Activated CD4-positive, alpha-beta T cell treated with anti-CD3 and anti-CD28 coated beads, Interleukin-2, amount 50 U/mL, for 4 hours (primary cell): ENCODE measurements around the gene ANKH.

ENCODE experiments used
- DNase-seq, 2 experiments: peaks; one replicate each; pipeline ENCODE4 v3.0.0-alpha.2; 2020

The ANKH gene

DNA sequence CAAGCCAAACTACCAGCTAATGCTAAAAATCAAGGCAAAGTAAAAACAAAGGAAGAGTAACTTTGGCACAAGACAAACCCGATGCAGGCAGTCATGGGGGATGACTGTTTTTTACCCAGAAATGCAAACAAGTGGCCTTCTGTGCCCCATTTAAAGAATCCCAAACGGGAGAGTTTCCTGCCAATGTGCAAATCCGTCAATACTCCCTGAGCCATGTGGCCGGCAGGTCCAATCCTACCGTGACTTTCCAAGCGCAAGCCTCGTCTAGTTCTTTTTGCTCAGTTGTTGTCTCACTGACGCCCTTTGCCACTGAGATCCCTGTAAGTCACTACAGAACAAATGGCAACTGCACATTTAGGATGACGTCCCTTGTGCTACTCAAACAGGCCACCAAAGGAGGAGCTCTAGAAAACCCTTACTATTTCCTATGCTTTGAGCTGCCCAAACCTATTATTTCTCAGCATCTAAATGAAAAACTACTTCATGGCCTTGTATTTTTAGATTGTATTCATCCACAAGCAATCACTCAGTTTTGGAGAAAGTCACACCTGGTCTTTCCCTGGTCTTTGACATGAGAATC is 163.7 kb downstream of the ANKH start:
- DNase-seq = no peak

DNA sequence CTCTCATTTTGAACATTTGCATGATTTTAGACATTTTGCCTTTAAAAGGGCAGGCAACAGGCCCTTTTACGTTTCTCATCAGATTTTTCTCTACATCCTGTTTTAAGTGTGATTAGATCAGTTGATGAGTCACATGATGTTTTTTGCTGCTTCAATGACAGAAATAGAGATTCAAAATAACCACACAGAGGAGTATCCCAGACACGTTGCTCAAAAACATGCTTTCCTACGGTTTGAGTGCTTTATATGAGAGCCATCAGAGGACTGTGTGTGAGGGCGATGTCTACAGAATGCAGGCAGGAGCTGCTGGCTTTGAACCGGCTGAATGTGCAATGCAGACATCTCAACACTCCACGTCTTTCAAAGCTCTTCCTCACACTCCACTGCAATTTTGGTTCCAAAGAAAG is 165.0 kb downstream of the ANKH start:
- no peak for DNase-seq

DNA sequence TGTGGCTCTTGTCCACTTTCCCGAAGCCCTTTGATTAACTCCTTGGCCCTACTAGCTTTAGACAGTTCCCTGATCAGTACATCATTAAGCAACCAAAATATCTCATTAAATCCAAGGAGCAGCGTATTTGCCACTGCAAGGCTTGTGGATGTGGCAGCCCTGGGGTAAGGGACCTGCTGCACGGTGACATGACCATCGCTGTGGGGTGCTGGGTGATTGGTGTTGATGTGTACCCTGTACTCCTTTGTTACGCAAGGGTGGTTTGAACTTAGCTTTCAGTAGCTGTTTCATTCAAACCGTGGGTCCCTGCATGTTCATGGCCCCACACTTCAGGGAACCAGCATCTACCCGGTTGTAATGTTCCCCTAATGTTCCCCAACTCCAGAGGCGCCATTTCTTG is 166.0 kb downstream of the ANKH start:
- DNase-seq = no peak

DNA sequence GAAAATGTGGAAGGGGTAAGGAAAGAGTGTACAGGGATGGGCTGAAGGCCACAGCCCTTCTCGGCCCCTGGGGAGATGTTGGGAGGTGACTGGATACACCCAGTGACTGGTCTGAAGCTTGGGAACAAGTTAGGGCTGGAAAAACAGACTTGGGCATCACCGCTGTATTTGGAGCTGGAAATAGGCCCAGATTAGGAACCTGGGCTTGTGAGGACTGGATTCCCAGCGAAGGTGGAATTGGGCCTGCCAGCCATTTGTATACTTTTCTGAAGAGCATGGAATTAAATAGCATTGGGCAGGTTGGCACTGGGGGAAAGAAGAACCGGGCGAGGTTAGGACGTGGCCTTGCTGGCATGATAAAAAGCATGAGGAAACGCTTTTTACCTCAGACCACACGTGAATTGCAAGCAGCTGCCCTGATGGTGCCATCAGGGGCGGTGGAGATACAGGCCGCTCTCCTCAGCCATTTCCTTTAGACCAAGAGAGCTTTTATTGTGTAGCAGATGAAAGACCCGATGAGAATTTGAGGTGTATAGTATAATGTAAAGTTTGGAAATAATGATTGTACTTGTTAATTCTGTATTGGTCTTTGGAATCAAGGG is 169.2 kb downstream of the ANKH start:
- no peak for DNase-seq

DNA sequence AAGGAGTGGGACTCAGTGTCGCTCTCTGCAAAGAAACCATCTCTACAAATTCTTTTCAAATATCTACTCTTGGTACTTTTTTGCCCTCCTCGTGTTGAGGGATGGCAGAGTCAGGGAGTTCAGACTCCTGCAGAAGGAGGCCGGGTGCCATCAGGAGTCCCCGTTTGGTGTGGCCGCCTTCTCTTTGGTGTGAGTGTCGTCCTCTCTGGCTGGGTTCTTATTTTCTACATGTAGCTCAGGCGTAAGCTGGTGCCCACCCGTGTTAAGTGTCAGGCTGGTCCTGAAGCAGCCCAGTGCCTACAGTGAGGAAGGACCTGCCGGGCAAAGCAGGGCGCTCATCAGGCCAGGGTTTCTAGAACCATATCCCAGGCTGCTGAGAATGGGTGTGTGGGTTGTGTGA is 170.0 kb downstream of the ANKH start:
- DNase-seq = no peak

DNA sequence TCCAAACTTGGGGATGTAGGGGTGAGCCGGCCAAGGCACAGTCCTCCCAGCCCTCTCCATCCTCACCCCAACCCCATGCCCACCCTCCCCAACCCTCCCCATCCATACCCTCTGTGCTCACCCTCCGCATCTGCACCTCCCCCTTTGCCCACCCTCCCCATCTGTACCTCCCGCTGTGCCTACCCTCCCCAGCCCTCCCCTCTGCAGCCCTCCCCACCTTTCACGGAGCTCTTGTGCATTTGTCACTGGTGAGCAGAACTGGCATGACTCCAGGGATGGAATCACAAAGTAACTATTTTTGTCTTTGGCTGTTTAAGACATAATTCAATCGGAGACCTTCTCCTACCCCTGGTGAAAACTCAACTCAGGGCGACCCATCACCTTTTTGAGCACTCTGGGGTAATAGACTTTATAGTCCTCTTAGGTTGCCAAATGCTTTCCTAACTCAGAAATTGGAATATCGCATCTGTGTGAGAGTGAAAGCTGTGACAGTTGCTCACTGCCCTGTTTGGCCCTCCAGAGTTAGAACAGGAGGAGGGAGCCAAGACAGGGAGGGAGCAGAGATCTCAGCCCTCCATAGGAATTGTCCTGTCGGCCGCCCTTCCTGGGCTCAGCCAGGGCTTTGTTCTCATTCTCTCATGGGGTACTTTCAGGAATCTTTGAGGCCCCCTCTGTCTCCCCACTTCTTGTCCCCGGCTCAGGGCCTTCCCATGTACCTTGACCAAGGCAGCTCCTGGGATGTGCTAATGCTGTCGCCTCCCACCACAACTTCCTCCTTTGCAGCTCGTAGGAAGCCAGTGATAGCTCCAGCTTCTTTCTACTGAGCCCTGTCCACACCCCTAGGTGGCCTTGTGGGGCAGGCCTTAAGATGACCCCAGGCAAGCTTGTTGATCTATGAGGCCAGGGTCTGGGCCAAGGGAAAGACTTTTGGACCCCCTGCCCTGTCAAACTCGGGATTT is 170.8 kb downstream of the ANKH start:
- DNase-seq = no peak

DNA sequence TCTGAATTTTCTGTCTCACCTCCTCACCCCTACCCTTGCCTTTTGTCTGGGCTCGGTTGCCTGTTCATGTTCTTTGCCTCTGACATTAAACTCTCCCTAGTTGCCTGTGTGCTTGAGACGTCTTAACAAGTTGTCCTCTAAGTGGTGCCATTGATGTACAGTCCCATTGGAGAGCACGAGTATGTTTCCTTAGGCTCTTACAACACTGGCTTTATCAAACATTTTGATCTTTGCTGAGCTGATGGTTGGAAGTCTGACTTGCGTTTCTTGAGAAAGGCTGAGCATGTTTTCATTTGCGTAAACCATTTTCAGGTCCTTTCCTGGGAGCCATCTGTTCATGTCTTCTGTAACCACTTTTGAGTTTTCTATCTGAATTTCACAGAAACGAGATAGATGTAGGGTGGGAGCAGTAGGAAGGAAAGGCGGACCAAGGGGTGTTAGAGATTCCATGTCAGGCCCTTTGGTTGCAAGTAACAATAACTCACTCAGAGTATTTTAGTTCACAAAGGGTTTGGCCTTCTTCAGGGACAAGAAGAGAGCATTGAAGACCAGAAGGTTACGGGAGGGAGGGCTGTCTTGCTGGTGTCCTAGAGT is 171.7 kb downstream of the ANKH start:
- DNase-seq = no peak

DNA sequence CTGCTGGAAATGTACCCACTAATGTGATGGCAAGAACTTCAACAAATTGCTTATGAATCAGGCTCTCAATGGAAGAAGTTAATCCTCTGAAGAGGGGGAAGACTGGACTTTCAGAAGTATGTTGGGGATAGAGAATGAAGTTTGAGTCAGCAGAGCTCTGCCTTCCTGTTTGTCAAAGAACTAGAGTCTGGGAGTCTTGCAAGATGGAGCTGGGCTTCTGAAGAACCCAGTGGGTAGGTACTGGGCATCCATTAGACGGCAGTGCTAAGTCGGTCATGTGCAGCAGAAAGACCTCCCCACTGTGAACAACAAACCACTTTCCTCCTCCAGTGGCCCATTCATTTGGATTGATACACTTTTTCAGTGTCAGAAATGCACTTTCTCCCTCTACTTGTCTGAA is 172.4 kb downstream of the ANKH start:
- DNase-seq = no peak

DNA sequence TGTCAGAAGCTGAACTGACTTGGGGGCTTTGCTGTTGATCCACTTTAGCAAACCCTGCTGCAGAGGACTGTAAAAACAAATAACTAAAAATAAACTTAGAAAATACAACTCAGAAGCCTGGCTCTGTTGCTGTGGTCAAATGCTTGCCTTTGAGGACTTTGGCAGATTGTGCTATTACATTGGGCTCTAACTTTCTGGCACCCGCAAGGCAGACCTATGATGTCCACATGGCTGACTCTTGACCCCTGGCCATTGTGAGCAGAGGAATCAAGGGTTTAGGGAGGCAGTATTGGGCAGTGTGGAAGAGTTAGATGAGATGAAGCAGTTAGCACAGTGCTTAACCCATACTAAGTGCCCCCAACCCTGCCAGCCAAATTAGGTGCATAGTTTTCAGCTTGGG is 173.1 kb downstream of the ANKH start:
- no peak for DNase-seq

DNA sequence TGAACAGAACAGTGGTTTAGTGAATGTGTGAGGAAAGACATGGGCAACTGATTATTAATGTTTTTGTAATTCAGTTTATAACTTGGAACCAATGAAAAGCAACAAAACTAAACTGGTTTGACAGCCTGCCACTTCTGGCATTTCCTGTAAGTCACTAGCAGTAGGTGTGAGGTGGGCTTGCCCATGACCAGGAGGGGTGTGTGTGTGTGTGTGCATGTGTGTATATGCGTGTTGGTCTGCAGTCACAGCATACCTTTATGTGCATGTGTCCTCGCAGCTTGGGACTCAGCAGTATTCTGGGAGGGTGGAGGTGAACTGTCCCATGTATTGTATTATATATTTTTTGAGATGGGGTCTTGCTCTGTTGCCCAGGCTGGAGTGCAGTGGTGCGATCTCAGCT is 174.7 kb downstream of the ANKH start:
- DNase-seq = no peak

DNA sequence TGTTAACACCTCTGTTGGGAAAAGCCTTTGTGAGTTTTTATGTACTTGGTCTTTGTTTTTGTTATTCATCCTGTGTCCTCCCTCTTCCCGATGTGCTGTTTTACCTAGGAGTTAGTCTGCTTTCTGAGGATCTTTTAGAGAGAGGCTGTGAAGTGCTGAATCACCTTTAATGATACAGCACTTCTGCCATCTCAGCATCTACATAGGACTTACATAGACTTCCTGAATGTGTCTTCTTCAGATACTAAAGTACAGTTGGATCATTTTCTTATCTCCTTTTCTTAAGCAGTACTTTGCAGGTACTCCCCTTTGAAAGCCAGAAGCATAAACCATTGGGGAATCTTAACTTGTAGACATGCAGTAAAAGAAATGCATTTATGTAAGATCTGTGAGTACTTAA is 175.5 kb downstream of the ANKH start:
- DNase-seq = no peak

DNA sequence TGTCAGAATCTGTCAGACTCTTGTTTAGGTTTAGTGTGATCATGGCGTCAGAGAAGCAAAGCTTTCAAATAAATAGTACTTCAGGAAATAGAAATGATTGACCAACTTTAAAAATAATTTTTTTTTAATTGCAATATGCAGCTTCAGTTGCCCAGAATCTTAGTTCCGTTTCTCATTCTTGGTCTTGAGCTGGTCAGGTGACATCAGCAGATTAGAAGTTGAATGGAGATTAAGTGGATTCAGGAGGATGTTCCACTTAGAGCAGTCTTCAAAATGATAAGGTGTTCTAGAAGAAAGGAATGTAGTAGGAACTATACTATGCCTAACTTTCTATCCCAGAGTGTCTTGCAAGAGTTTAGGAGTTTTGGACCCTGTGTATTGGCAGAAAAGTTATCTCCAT is 176.4 kb downstream of the ANKH start:
- DNase-seq = no peak

DNA sequence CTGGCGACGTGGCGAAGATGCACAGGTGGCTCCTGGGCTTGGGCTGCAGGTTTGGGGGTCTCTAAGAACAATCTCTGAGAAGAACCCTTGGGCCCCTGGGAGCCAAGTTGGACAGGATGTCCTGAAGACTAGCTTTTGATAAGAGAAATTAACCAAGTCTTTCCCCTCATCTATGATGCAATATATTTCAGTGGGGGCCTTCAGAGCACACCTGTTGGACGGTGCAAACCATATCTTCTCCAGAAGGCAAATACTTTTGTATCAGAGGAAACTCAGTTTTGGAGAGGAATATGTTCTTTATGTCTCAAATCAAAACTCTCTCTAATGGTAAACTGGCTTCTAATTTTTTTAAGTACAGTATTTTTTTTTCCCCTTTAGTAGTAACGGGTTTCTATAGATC is 178.5 kb downstream of the ANKH start:
- no peak for DNase-seq

DNA sequence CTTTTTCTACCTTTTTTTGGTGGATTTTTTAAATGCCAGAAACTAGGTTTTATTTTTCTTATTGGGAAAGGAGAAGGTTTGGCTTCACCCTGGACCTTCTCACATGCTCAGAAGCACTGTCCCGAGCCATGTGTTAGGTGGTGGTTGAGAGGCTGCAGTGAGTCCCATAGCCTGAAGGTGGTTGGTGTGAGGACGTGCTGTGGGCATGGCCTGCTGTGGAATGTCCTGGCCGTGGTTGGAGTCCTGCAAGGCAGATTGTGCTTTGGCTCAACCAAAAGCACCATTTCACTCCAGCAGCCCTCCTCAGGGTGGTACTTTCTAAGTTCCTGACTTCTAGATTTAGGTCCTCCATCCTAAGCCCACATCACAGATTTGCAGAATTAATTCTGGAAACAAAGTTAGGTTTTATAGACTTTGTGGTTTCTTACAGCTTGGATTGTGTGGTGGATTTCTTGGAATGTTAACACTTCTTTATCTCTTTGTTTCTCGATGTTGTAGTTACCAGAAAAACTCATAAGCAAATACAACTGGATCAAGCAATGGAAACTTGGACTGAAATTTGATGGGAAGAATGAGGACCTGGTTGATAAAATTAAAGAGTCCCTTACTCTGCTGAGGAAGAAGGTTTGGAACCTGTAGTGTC is 184.4 kb downstream of the ANKH start:
- DNase-seq = no peak

DNA sequence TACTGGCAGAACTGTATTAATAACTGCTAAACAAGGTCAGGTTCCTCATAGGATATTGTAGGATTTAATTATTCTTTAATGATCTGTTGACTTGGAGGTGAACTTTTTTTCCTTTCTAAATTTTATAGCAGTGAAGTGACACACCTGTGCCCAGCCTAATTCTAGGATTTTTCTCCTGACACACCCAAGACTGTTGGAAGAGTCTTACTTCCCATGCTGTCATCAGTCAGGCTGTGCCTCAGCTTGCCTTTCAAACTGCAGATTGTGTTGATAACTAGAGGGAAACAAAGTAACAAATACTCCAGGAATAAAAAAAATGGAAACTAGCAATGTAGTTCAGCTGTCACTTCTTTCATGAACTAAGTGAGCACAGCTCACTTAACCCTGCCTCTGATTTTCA is 185.1 kb downstream of the ANKH start:
- DNase-seq = no peak

DNA sequence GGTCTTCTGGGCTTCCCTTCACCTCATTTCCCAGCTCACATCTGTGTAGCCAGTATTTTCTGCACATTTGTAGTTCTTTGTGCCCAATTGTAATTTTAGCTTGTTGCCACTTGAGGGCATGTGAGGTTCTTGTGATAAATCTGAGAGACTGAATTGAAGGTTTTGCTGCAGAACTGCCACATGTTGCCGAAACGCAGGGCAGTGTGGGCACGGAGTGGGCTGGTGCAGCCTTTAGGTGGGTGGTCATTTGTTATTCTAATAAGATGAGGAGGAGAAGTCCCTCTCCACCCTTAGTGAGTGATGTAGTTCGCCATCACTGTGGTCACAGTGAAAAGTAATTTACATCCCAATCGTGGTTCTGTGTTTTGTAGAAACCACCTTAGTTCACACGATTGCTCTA is 185.8 kb downstream of the ANKH start:
- DNase-seq = peak in 1 of 2 experiments; percentile 29

DNA sequence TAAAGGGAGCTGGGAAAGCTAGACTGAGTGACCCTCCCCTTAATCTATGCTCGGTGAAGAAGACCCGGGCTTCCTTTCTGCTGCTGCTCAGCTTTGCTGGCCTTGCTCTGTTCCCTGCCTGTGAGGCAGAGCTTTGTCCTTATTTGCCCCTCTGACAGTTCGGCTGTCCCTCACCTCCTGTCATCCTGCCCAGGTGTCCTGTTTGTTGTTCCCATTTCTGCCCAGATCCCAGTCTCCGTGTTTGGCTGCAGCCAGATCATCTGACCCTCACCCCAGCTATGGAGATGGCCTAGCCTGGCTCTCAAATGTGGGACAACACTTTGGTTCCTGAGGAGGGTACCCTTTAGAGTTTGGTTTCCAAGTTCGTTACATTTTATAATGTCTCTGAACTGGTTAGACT is 186.8 kb downstream of the ANKH start:
- no peak for DNase-seq

DNA sequence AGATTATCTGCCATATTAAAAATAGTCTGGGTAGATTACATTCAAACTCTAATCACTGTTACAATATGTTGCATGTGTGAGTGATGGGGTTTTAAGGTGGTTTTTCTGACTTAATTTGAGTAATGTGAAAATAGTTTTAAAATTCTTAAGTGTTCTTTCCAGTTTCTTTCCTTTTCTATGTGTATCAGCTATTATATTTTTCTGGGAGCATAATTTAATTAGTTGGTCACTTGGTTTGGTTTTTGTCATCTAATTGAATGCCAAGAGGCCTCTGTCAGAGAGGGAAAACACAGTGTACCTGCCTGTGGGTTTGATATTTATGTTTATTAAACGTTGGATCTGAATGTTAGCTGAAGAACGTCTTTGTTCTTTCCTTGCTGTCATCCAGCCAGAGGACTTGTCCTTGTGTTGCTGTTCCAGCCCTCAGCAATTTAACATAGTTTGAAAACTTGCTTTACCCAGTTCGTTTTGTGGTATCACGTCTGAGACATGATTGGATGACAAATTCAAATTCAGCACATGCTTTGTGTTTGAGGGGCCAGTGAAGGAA is 187.6 kb downstream of the ANKH start:
- no peak for DNase-seq

DNA sequence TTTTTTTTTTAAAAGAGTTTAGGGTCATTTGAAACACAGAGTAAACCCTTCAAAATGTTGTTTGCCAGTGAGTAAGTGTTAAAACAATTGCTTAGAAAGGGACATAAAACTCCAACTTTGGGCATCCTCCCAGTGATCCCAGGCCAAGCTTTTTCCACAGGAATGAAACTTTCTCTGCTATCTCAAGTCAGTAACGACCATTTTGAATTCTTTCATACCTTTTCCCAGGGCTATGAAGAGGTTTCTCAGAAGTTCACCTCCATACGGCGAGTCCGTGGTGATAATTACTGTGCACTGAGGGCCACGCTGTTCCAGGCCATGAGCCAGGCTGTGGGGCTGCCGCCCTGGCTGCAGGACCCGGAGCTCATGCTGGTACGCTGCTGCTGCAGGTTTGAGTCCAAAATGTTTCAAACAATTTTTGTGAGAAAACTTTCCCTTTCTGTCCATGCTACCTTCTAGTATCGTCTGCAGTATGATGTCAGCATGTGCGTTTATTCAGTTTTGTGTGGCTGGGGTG is 190.3 kb downstream of the ANKH start:
- DNase-seq = no peak

DNA sequence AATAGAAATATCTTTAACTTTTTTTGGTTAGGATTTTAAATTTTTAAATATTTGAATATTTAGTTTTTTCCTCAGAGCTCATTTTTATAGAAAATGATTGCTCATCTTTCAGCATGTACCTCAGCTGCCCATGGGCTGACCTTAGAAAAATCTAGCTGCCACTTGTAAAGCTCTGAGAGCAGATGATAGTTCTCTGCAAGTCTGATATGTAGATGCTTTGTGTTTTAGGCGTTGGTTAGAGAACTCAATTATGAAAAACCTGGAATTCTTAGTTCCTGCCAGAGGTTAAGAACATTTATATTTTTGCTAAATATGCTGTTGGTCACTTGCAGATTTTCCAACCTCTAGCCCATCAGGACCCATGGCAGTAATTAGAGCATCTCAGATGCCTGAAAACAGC is 192.0 kb downstream of the ANKH start:
- DNase-seq = no peak

DNA sequence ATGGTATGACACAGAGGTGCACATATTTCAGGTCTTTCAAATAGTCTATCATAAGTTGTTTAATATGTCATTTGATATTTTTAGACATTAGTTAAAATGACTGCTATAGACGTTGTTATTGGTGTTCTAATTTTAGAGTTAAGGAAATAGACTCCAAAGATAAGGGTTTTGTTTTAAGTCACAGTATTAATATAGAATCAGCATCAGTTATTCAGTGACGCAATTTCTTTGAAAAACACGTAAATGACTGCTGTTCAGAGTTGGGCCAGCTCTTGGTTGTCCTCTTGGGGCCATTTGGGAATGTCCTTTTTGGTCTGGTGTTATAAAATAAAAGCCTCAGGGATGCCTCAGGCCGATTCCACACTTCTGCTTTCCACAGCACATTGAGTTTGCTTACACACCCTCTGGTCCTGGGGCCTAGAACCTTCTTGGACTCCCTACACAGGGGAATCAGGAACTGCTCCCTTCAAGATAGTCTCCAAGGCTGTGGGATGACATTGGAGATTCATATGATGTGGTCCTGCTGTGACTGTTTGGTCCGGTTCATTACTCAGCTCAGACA is 192.7 kb downstream of the ANKH start:
- no peak for DNase-seq

DNA sequence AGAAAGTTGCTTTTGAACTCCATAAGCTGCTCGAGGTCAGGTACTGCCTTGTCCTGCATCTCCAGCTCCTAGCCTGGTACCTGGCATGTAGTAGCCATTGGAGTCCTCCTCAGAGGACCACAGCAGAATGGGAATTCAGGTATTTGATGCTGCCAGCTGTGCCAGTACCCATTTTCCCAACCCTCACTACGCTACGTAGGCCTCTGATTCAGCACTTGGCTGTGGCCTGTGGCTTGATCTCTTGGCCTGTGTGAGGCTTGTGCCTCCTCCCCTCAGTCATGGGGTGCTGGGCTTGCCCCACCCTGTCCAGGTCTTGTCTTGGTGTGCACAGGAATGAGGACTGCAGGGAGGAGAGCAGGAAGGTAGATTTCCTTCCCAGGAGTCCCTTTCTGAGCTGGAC is 195.3 kb downstream of the ANKH start:
- DNase-seq = peak in 1 of 2 experiments; percentile 10
